Erythroblast (primary cell): ENCODE measurements around the gene TUBA3D.
"Not testable (repeated sequence)": the region's sequence is repeated elsewhere in the genome, so short reads cannot be mapped to it uniquely, and the experiment has no call there.

Experiments
- GATA1 ChIP-seq: IDR thresholded peaks from 2 replicates; pipeline ENCODE4 v1.6.1; 2011; ENCODE audit warnings: low read depth, mild to moderate bottlenecking, control low read depth, low read length, moderate library complexity
- POLR2A ChIP-seq: IDR thresholded peaks from 2 replicates; pipeline ENCODE4 v1.6.1; 2011; ENCODE audit warnings: mild to moderate bottlenecking, low read length

- TF ChIP-seq POLR2A, GATA1: not testable (repeated sequence)
Measured at GRCh38 chr2:131482506-131483155, 6.7 kb downstream of the TUBA3D start.
